Suppressor macrophage treated with lipopolysaccharide for 1 hour (primary cell): ENCODE results near the gene TUBB6.

Experiments used
- DNase-seq, 3 donors: peaks; one replicate each; pipeline ENCODE4 v3.0.0-alpha.2; 2020 to 2022

Gene TUBB6

DNA sequence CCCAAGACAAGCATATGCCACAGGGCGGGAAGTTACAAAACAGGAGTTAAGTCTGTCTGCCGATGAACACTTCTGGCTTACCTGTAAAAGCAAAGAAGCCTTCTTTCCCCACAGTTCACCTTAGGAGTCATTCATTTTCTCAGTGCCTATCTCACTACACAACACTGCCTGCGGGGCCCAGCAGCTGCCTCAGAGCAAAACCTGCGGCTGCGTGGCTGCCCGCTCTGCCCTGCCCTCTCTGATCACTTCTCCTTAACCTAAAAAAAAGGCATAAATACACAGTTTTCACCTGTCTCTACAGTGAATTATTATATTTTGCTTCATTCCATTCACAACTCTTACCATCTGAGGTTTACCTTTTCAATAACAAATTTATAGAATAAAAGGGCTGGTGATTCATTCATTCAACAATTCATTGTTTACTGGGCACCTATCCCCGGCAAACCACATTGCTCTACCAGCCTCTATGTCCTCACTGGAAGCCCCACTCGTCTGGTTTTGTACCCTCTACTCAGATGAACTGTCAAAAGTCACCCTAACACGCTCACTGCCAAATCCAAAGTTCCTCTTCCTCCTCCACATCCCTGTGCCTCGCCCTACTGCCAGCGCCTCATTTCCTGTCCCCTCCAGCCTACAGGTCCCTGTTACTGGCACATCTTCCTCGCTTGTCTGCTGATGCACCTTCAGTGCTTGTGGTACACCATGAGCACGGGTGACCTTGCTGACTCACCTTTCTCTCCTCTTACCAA lies 37.6 kb downstream of the TUBB6 start:
- no peak for DNase-seq

DNA sequence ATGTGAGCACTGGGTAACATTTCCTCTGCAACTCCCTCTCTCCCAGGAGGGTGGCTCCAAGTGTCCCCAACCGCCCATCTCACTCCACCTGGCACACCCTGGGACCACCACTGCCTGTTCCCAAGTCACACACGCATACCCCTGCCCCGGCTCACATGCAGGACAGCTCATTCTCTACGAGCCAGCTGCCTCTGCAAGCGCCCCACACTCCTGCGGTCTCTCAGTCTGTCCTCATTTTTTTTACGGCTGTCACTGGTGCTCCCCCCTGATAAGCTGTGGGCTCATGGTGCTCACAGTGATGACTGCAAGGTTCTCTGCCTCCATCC lies 38.2 kb downstream of the TUBB6 start:
- DNase-seq, result no peak

GRCh38 chr18:12347895-12348294 lies 39.9 kb downstream of the TUBB6 start:
- no peak for DNase-seq

- no peak for DNase-seq
Observed at GRCh38 chr18:12352188-12352587, 44.1 kb downstream of the TUBB6 start.

DNA sequence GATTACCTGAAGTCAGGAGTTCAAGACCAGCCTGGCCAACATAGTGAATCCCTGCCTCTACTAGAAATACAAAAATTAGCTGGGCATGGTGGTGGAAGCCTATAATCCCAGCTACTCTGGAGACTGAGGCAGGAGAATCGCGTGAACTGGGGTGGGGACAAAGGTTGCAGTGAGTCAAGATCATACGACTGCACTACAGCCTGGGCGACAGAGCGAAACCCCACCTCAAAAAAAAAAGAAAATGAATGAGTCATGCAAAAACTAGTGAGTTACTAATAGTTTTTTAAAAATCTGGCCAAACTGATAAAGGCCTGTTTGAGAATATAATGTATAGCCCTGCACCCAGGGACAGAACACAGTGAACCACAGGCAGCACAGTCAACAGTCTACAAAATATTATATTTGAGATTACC lies 51.5 kb downstream of the TUBB6 start:
- no peak for DNase-seq

GRCh38 chr18:12361770-12362378 lies 53.8 kb downstream of the TUBB6 start:
- no peak for DNase-seq

- DNase-seq, result no peak
Observed at GRCh38 chr18:12362473-12363174, 54.6 kb downstream of the TUBB6 start.

DNA sequence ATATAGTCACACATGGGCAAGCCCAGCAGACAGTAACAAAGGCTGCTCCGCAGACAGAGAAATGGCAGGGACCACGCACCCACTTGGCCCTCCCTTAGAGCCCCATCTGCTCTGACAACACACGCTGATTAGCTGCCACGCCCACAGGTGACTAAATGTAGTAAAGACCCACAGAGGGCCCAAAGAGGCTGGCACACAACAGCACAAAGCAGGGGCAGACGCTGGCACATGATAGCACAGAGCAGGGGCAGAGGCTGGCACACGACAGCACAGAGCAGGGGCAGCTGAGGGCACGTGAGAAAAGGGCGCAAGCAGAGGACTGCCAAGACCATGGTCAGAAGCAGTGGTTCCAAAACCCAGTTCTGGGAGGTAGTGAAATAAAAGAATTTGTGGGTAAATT lies 58.3 kb downstream of the TUBB6 start:
- no peak for DNase-seq

DNA sequence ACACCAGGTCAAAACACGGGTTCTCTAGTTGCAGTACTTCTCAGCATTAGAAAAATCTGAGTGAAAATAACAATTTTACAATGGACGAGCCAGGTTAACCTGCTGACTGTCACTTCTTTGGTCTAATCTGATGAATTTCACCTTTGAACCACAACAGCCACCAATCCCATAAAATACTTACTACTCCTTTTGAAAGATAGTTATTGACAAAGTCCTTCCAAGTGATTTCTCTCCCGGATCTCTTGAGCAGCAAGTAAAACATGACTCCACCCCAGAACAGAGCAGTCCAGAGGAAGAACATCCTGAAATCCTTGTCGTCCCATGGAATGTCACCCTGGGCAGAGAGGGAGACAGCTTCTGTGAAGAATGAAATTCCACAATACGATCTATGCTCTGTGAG lies 58.7 kb downstream of the TUBB6 start:
- DNase-seq, result no peak

DNA sequence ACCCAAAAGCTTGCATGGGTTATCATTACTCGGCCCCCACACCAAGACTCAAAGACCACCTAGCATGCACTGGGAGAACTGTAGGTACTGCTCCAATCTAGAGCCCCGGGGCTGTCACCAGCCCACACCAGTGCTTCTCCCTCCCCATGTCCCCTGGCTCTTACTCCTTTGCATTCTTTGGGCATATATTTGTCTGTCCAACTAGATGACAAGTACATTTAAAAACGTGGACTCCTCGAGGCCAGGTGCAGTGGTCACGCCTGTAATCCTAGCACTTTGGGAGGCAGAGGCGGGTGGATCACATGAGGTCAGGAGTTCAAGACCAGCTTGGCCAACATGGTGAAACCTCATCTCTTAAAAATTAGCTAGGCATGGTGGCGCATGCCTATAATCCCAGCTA lies 61.2 kb downstream of the TUBB6 start:
- no peak for DNase-seq

DNA sequence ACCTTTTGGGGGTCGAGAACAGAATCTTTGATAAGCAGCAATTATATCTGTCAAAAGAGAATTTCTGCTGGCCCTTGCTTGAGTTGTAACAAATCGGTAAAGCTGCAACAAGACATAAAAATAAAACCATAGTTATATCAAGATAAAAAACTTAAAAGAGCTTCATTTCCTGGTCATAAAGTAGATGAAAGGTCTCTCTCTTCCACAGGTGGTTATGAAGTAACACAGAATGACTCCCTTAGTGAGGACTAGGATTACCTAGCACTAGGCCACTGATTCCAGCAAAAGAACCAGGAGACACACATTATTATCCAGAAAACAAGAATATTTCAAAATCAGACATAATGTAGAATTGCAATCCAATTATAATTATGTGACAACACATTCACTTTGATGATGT lies 63.5 kb downstream of the TUBB6 start:
- DNase-seq, result no peak

DNA sequence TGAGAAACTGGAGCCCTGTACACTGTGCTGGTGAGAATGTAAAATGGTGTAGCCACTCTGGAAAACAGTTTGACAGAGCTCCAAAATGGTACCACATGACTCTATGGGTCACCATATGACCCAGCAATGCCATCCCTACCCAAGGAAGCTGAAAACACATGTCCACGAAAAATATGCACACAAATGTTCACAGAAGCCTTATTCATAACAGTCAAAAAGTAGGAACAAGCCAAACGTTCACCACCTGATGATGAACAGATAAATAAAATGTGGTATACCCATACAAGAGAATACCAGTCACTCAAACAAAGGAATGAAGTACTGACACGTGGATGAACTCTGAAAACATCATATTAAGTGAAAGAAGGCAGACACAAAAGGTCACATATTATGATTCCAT lies 64.4 kb downstream of the TUBB6 start:
- DNase-seq, result no peak

- no peak for DNase-seq
Observed at GRCh38 chr18:12373116-12373770, 65.2 kb downstream of the TUBB6 start.

GRCh38 chr18:12373771-12374116 lies 65.7 kb downstream of the TUBB6 start:
- no peak for DNase-seq

- DNase-seq, result no peak
Observed at GRCh38 chr18:12374401-12374800, 66.4 kb downstream of the TUBB6 start.
